Lower leg skin (tissue), 3 donors: ENCODE results near the gene COL25A1.
"Not testable (repeated sequence)": the region's sequence is repeated elsewhere in the genome, so short reads cannot be mapped to it uniquely, and the experiment has no call there.

Experiments
- CTCF ChIP-seq, 3 donors: fragments of 450-650 bp; IDR thresholded peaks; one replicate each; pipeline ENCODE4 v1.5.1; 2016; ENCODE audit warnings: antibody characterized with exemption in 3 of 3, mild to moderate bottlenecking in 3 of 3, moderate library complexity in 2 of 3
- POLR2A ChIP-seq, 2 donors: fragments of 450-650 bp; IDR thresholded peaks; one replicate each; pipeline ENCODE4 v1.6.1; 2016 to 2017; ENCODE audit warnings: antibody characterized with exemption in 2 of 2, mild to moderate bottlenecking in 1 of 2, moderate library complexity in 1 of 2

- TF ChIP-seq CTCF, POLR2A (IDR thresholded peaks at IDR 0.05): not testable (repeated sequence)
Observed at GRCh38 chr4:108933925-108934324, 368.5 kb downstream of the COL25A1 start.
